Neural cell (in vitro differentiated cells): Measurements from ENCODE around the gene BEX3. TPM values are rescaled to one million over a fixed set of nuclear protein-coding genes. Genes with fewer than 3 reads are reported as not detected.

Experiments used
- H2AFZ ChIP-seq: fragments of 200-600, 300-800 bp; sonication (generic), shearing (Covaris generic); 2 replicates; pipeline ENCODE4 v1.6.0; 2014; ENCODE audit warnings: low read depth, mild to moderate bottlenecking, antibody characterized with exemption, low read length, moderate library complexity
- H3F3A ChIP-seq: fragments of 200-600 bp; shearing (Covaris generic); 2 replicates; pipeline ENCODE4 v1.6.1; 2016; ENCODE audit warnings: mild to moderate bottlenecking, moderate library complexity, mixed read lengths, antibody characterized with exemption, low read length; ENCODE audit not compliant: insufficient read depth, poor library complexity, severe bottlenecking
- H3K27ac ChIP-seq: fragments of 200-600, 300-800 bp; sonication (generic), shearing (Covaris generic); 2 replicates; pipeline ENCODE4 v1.5.1; 2014; ENCODE audit warnings: mild to moderate bottlenecking, low read length, moderate library complexity
- H3K27me3 ChIP-seq: fragments of 300-800, 200-600 bp; sonication (generic), shearing (Covaris generic); 2 replicates; pipeline ENCODE4 v1.6.0; 2014; ENCODE audit warnings: mild to moderate bottlenecking, low read depth, low read length, moderate library complexity; ENCODE audit not compliant: insufficient read depth
- H3K36me3 ChIP-seq: fragments of 300-800, 200-600 bp; sonication (generic), shearing (Covaris generic); 2 replicates; pipeline ENCODE4 v1.5.1; 2014; ENCODE audit warnings: mild to moderate bottlenecking, antibody characterized with exemption, low read length, moderate library complexity; ENCODE audit not compliant: insufficient read depth
- H3K4me2 ChIP-seq: fragments of 300-800, 200-600 bp; sonication (generic), shearing (Covaris generic); 2 replicates; pipeline ENCODE4 v1.6.0; 2014; ENCODE audit warnings: mild to moderate bottlenecking, low read length
- H3K4me3 ChIP-seq: fragments of 300-800, 200-600 bp; sonication (generic), shearing (Covaris generic); 2 replicates; pipeline ENCODE4 v1.5.1; 2014; ENCODE audit warnings: mild to moderate bottlenecking, low read length, moderate library complexity
- H3K79me2 ChIP-seq: fragments of 200-600 bp; shearing (Covaris generic); replicated peaks from 2 replicates; pipeline ENCODE4 v1.6.0; 2014; ENCODE audit warnings: mild to moderate bottlenecking, low read length, moderate library complexity; ENCODE audit not compliant: insufficient read depth
- H3K9ac ChIP-seq: fragments of 300-800, 200-600 bp; sonication (generic), shearing (Covaris generic); 2 replicates; pipeline ENCODE4 v1.6.1; 2016; ENCODE audit warnings: mild to moderate bottlenecking, low read length, mixed read lengths
- H3K9me2 ChIP-seq: fragments of 200-600 bp; shearing (Covaris generic); 2 replicates; pipeline ENCODE4 v1.6.1; 2016; ENCODE audit warnings: mild to moderate bottlenecking, low read length, mixed read lengths; ENCODE audit not compliant: insufficient read depth
- H3K9me3 ChIP-seq: fragments of 200-600, 300-800 bp; sonication (generic), shearing (Covaris generic); 2 replicates; pipeline ENCODE4 v1.6.1; 2016; ENCODE audit warnings: mild to moderate bottlenecking, mixed run types, low read length, moderate library complexity, mixed read lengths
- H4K20me1 ChIP-seq: fragments of 200-600 bp; shearing (Covaris generic); 2 replicates; pipeline ENCODE4 v1.6.1; 2016; ENCODE audit warnings: mild to moderate bottlenecking, mixed run types; ENCODE audit not compliant: insufficient read depth
- EP300 ChIP-seq: fragments of 450-650 bp; conservative IDR thresholded peaks from 2 replicates; pipeline ENCODE4 v1.6.1; 2014; ENCODE audit warnings: antibody characterized with exemption, mild to moderate bottlenecking, moderate library complexity; ENCODE audit not compliant: poor library complexity, severe bottlenecking
- EZH2 ChIP-seq: fragments of 200-600, 300-800 bp; shearing (Covaris generic), sonication (generic); IDR thresholded peaks from 2 replicates; pipeline ENCODE4 v1.6.1; 2014; ENCODE audit warnings: antibody characterized with exemption, low read length, borderline replicate concordance, mild to moderate bottlenecking; ENCODE audit not compliant: insufficient read depth, poor library complexity, severe bottlenecking
- MXI1 ChIP-seq: fragments of 450-650 bp; conservative IDR thresholded peaks from 2 replicates; pipeline ENCODE4 v1.6.1; 2014; ENCODE audit warnings: antibody characterized with exemption, mild to moderate bottlenecking; ENCODE audit not compliant: poor library complexity, severe bottlenecking
- POLR2AphosphoS5 ChIP-seq: IDR thresholded peaks from 2 replicates; pipeline ENCODE4 v1.6.1; 2012
- RAD21 ChIP-seq: fragments of 450-650 bp; conservative IDR thresholded peaks from 2 replicates; pipeline ENCODE4 v1.6.1; 2014; ENCODE audit warnings: antibody characterized with exemption, mild to moderate bottlenecking, moderate library complexity
- SMC3 ChIP-seq: fragments of 450-650 bp; conservative IDR thresholded peaks from 2 replicates; pipeline ENCODE4 v1.6.1; 2014; ENCODE audit warnings: antibody characterized with exemption, mild to moderate bottlenecking, moderate library complexity; ENCODE audit not compliant: poor library complexity
- TAF1 ChIP-seq: IDR thresholded peaks from 2 replicates; pipeline ENCODE4 v1.6.1; 2012; ENCODE audit warnings: low read depth
- polyA plus RNA-seq: library from polyadenylated mRNA; depleted of rRNA; stranded (reverse); fragments of >200 nt; gene quantifications from 2 replicates; pipeline ENCODE4 v1.2.3, GENCODE V29; 2014
- TF ChIP-seq, protein P1 (sequence below): IDR thresholded peaks from 2 replicates; pipeline ENCODE4 v1.6.1; 2012; ENCODE audit warnings: borderline replicate concordance
- TF ChIP-seq, protein P2 (sequence below): fragments of 450-650 bp; IDR thresholded peaks from 2 replicates; pipeline ENCODE4 v1.5.1; 2014; ENCODE audit warnings: antibody characterized with exemption, mild to moderate bottlenecking, moderate library complexity; ENCODE audit not compliant: poor library complexity, severe bottlenecking

Gene BEX3
- polyA plus RNA-seq, 1 donor from 2014 or later: 991 TPM

DNA sequence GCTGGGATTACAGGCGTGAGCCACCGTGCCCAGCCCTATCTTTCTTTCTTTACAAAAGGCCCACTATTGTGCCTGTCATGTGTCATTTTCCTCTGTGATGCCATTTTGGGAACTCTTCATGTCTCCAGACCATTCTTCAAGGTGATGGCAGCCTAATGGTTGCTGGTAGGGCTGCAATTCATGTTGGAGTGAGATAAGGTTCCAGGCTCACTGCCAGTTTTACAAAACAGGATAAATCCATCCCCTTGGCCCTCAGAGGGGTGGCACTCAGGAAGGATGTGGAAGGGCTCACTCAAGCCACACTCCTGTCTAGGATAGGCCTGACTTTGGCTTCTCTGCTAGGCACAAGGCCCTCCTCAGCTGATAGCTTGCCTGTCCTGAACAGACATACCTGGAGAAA lies 16.2 kb upstream of the BEX3 start:
- H2AFZ ChIP-seq: no peak overlapping the region
- H3K9me2 ChIP-seq: no peaks in the 10 kb centered on the region
- no peak overlapping the region for H3K4me3 ChIP-seq
- no peaks in the 10 kb centered on the region for H3K36me3 ChIP-seq
- H3K9ac ChIP-seq: no peak overlapping the region
- H4K20me1 ChIP-seq: no peaks in the 10 kb centered on the region
- H3K27me3 ChIP-seq: no peaks in the 10 kb centered on the region
- peaks cover 4% of the 10 kb centered on the region for H3K79me2 ChIP-seq
- H3K4me2 ChIP-seq: no peak overlapping the region
- TF ChIP-seq SMC3 (no peak), EP300 (no peak), RAD21 (no peak), TAF1 (no peak), MXI1 (no peak), POLR2AphosphoS5 (no peak), EZH2 (no peak)
- TF ChIP-seq, protein P1, sequence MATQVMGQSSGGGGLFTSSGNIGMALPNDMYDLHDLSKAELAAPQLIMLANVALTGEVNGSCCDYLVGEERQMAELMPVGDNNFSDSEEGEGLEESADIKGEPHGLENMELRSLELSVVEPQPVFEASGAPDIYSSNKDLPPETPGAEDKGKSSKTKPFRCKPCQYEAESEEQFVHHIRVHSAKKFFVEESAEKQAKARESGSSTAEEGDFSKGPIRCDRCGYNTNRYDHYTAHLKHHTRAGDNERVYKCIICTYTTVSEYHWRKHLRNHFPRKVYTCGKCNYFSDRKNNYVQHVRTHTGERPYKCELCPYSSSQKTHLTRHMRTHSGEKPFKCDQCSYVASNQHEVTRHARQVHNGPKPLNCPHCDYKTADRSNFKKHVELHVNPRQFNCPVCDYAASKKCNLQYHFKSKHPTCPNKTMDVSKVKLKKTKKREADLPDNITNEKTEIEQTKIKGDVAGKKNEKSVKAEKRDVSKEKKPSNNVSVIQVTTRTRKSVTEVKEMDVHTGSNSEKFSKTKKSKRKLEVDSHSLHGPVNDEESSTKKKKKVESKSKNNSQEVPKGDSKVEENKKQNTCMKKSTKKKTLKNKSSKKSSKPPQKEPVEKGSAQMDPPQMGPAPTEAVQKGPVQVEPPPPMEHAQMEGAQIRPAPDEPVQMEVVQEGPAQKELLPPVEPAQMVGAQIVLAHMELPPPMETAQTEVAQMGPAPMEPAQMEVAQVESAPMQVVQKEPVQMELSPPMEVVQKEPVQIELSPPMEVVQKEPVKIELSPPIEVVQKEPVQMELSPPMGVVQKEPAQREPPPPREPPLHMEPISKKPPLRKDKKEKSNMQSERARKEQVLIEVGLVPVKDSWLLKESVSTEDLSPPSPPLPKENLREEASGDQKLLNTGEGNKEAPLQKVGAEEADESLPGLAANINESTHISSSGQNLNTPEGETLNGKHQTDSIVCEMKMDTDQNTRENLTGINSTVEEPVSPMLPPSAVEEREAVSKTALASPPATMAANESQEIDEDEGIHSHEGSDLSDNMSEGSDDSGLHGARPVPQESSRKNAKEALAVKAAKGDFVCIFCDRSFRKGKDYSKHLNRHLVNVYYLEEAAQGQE: no peak
- TF ChIP-seq, protein P2, sequence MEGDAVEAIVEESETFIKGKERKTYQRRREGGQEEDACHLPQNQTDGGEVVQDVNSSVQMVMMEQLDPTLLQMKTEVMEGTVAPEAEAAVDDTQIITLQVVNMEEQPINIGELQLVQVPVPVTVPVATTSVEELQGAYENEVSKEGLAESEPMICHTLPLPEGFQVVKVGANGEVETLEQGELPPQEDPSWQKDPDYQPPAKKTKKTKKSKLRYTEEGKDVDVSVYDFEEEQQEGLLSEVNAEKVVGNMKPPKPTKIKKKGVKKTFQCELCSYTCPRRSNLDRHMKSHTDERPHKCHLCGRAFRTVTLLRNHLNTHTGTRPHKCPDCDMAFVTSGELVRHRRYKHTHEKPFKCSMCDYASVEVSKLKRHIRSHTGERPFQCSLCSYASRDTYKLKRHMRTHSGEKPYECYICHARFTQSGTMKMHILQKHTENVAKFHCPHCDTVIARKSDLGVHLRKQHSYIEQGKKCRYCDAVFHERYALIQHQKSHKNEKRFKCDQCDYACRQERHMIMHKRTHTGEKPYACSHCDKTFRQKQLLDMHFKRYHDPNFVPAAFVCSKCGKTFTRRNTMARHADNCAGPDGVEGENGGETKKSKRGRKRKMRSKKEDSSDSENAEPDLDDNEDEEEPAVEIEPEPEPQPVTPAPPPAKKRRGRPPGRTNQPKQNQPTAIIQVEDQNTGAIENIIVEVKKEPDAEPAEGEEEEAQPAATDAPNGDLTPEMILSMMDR: no peak
- no peak overlapping the region for H3K27ac ChIP-seq
- no peaks in the 10 kb centered on the region for H3F3A ChIP-seq
- no peaks in the 10 kb centered on the region for H3K9me3 ChIP-seq

DNA sequence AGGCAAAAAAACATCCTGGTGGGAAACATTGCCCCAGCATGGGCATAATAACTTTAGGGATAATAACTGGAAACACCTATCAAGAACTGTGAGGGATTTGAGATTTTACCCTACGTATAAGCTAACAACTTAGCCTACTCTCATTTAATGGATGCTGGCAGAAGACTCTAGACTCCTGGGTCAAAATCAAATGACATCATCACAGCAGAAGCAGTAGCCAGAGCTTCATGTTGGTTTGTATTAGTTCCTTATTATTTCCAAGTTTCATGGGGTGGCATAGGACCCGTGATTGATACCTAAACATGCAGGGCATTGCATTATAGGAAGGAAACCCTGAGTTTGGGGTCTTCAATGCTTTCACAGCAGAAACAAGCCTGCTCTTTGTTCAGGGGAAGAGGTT lies 15.4 kb upstream of the BEX3 start:
- Histone ChIP-seq H3K27me3 (no peaks in the 10 kb centered on the region), H2AFZ (no peak overlapping the region), H4K20me1 (no peaks in the 10 kb centered on the region), H3K27ac (no peak overlapping the region), H3K4me2 (no peak overlapping the region), H3K36me3 (no peaks in the 10 kb centered on the region), H3F3A (no peaks in the 10 kb centered on the region), H3K79me2 (peaks cover 4% of the 10 kb centered on the region), H3K9me2 (no peaks in the 10 kb centered on the region), H3K9me3 (no peaks in the 10 kb centered on the region), H3K4me3 (no peak overlapping the region), H3K9ac (no peak overlapping the region)
- TF ChIP-seq SMC3 (no peak), POLR2AphosphoS5 (no peak), TAF1 (no peak), EP300 (no peak), MXI1 (no peak), RAD21 (no peak), EZH2 (no peak)
- TF ChIP-seq, protein P2: no peak
- TF ChIP-seq, protein P1: no peak
